HG02678 (cell line): ENCODE data around the gene POP7.
"Not testable (repeated sequence)": the region's sequence is repeated elsewhere in the genome, so short reads cannot be mapped to it uniquely, and the experiment has no call there.

Experiments
- ATAC-seq: cut with Tn5 transposase; IDR thresholded peaks from one replicate; pipeline ENCODE4 v1.9.1; 2021; ENCODE audit warnings: mild to moderate bottlenecking, moderate library complexity; ENCODE audit not compliant: unreplicated experiment

POP7 gene

DNA sequence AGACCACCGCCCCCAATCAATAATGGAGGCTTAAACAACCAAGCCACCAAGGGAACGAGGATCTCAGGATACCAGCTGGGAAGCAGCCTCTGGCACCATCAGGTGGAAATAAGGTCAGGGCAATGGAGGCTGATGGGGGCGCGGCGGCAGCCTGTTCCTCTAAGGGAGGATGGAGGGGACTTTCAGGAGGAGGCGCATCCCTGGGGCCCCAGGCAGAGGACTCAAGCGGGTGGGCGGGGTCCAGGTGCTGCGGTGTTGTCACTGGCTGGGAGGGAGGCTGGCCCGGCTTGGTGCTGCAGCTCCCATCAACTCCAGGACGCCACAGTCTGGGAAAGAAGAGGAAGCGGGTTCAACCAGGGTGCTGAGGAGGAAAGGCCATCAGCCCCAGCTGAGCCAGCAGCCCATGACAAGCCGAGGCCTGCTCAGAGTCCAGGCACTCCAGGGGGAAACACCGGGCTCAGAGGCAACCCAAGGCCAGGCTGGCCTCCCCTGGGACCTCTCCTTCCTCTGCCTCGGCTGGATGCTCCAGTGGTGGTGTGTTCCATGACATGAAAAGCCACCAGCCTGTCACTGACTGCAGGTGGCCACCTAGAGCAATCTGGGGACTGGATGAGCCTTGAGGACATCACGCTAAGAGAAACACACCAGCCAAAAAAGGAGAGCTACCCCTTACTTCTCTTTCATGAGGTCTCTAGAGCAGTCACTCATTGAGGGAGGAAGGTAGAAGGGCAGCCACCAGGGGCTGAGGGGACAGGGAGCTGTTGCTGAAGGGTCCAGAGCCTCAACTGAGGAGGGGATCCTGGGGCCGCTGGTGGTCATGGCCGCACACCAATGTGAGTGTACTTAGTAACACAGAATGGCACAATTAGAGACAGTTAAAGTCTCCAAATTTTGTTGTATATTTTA is 16.4 kb upstream of the POP7 start:
- no peak for ATAC-seq

DNA sequence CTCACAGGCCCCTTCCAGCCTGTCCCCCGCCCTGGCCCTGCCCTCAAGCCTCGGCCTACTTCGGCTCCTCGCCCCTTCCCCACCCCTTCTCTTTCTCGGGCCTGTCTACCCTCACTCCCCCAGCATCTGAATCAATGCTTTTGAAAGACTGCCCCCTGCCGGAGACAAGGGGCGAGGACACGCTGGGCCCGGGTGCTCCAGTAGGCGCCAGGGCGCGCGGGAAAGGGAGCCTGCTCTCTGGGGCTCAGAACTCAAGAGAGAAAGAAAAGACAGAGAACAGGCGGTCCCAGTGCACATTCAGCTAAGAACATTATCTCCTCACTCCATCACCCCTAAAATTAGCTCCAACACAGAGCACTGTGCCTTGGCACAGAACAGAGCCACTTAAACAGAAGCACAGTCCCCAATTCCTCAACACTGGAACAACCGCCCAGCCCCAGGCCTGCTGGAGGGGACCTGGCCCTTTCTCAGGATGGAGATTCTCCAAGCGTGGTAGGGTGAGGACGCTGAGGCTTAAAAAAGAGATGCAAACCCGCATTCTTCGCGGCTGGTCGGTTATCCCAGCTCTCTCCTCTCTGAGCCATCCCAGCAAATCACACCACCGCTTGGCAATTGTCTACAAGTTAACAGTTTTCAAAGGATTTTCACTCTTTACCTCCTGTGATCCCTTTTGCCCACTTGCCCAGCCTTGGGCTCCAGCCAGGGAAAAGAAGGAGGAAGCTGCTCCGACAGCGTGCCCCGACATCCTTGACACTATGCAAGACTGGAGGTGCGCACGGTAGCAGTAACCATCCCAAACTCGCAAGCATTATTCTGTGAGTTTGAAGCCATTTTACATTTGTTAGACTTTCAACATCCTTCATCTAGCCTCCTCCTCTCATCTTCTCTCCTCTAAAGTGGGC is 14.0 kb upstream of the POP7 start:
- ATAC-seq, result no peak

DNA sequence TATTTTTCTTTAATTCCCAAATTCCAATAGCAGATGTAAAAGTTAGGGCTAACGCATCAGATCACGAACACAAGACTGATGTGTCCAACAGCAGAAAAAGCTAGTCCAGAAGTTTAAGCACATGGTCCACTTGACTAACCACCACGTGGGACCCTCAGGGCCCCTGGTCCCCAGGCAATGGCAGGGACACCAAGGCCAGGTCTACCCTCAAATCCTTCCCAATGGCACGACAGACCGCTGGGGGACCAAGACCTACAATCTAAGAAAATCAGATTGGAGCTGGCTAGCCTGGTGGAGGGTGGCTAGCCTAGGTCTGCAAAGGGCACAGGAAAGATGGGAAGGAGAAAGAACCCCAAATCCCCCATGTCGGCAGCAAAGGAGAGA is 13.4 kb upstream of the POP7 start:
- ATAC-seq, result no peak

DNA sequence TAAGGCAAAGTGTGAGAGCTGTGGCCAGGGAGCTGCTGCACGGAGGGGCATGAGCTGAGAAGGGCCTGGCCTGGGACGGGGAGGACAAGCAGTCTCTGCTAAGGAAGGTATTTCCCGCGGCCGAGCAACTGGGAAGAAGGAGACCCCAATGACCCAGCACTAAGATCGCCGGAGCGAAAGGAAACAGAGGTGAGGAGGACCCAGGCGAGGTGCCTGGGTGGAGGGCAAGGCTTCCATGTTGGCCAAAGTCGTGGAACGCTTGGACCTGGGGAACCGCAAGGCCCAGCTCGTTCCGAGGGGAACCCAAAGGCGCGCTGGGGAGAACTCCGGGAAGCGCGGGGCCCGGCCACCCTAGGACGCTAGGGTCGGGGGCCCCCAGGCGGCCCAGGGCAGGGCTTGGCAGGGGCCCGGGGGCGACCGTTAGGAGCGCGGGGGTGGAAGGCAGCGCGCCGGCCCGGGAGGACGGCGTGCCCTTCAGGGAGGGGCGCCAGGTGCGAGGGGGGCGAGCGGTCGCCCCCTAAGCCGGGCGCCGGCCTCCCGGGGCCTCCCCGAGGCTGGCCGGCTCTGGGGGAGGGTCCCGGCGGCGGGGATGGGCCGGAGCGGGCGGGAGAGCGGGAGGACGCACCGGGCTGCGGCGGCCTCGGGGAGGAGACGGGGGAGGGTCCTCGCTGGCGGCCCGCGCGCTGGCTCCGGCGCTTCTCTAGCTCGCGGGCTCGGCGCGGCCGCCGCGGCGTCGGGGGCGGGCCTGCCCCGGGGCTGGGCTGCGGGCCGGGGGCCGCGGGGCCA is 12.4 kb upstream of the POP7 start:
- peak; percentile 7 for ATAC-seq

DNA sequence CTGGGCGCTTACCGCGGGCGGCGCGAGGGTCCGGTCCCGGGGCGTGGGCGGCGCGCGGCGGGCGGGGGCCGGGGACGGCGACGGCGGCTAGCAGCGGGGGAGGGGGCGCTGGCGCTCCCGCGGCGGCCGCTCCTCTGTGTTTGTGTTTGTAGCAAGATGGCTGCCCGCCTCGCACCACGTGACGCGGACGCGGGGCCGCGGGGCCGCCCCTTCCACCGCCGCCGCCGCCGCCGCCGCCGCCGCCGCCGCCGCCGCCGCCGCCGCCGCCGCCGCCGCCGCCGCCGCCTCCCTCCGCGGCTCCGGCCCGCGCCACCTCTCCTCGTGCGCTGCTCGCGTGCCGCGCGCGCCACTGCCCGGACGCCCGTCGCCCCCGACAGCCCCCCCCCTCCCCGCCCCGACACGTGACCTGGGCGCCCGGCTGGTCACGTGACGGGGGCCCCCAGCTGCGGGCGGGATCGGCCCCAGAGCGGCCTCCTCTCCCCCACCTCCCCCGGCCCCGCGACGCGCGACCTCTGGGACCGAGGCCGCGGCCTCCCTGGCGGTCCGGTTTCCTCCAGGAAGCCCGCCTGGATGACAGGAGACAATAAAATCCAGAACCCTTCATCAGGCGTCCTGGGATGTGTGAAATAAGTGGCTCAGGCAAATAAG is 11.7 kb upstream of the POP7 start, which contains the start of gene GIGYF1:
GIGYF1 (minus strand) TSS at position 153 of the 648 bp plus-strand sequence. CDS start 6,012 bp downstream, outside the sequence.
- peak; percentile 54 for ATAC-seq

DNA sequence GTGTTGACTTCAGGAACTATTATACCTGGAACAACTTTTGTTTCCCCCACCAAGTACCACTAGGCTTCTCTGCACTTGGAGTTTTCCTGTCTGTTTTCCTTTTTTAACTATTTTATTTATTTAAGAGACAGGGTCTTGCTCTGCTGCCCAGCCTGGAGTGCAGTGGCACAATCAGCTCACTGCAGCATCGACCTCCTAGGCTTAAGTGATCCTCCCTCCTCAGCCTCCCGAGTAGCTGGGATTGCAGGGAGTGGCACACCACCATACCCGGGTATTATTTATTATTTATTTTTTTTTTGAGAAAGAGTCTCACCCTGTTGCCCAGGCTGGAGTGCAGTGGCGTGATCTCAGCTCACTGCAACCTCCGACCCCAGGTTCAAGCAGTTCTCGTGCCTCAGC is 9.8 kb upstream of the POP7 start:
- ATAC-seq, result no peak

DNA sequence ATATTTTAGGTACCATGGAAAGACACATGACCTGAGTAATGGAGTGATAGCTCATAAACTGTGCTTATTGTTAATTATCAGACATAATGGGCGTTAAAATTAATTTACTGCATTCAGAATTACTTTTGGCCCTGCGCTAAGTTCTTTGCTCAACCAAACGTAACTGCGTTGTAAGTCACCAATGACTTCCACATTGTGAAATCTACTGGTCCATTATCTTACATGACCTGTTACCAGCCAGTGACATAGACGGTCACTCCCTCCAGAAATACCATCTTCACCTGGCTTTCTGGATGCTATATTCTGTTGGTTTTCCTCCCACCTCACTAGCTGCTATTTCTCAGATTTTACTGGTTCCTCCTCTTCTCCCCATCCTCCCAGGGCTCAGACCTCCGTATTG is 6.9 kb upstream of the POP7 start:
- ATAC-seq, result no peak

DNA sequence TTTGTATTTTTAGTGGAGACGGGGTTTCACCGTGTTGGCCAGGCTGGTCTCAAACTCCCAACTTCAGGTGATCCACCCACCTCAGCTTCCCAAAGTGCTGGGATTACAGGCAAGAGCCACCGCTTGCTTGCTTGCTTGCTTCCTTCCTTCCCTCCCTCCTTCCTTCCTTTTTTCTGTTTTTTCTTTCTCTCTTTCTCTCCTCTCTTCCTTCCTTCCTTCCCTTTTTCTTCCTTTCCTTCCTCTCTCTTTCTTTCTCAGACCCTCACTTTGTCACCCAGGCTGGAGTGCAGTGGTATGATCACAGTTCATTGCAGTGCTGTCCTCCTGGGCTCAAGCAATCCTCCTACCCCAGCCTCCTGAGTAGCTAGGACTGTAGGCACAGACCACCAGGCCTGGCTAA is 4.8 kb upstream of the POP7 start:
- ATAC-seq, result not testable (repeated sequence)

DNA sequence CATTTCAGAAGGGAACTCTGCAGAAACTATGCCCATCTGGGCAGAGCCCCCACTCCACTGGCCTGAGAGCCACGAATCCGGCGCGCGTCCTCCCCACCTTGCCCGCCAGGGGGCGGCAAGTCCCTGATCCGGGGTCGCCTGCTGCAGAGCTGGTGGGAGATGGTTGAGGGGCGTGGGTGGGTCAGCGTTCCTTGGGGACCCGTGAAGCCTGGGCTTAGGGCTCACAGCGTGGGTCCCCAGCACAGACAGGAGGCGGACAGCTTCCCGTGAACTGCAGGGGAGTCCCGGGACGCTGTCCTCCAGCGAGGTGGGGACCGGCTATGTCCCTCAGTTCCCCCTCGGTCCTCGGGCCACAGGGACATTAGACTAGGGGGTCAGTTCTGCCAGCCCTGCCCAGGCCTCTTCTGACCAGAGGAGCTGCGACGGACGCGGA is 585 bp upstream of the POP7 start:
- peak; percentile 57 for ATAC-seq

DNA sequence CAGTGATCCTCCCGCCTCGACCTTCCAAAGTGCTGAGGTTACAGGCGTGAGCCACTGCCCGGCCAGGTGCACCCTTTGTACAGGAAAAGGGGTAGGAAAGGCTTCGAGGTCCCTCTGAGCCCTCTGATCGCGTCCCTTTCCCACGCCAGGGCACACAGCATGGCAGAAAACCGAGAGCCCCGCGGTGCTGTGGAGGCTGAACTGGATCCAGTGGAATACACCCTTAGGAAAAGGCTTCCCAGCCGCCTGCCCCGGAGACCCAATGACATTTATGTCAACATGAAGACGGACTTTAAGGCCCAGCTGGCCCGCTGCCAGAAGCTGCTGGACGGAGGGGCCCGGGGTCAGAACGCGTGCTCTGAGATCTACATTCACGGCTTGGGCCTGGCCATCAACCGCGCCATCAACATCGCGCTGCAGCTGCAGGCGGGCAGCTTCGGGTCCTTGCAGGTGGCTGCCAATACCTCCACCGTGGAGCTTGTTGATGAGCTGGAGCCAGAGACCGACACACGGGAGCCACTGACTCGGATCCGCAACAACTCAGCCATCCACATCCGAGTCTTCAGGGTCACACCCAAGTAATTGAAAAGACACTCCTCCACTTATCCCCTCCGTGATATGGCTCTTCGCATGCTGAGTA is 871 bp downstream of the POP7 start:
- ATAC-seq, result no peak

DNA sequence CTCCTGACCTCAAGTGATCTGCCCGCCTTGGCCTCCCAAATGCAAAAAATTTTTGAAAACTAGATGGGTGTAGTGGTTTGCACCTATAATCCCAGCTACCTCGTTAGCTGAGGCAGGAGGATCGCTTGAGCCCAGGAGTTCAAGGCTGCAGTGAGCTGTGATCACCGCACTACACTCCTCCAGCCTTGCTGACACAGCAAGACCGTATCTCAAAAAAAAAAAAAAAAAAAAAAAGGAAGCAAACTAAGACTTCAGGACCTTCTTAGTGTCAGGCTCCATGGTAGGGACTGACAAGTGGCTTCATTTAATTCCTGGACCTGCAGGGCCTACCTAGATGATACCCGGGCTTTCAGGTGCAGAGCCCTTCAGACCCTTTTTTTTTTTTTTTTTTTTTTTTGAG is 2.5 kb downstream of the POP7 start:
- no peak for ATAC-seq

DNA sequence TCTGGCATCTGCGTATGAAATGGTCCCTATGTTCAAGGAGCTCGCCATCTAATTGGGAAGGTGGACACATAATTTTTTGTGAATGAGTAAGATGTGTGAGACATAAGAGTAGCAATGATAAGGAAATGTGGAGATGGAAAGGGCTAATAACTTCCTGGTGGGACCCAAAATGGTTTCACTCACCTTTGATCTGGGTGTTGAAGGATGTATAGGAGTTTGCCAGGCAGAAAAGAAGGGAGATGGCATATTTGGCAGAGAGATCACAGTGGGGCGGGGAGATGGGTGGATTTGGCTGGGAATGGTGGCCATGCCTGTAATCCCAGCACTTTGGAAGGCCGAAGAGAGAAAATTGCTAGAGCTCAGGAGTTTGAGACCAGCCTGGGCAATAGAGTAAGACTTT is 4.5 kb downstream of the POP7 start:
- ATAC-seq, result no peak

DNA sequence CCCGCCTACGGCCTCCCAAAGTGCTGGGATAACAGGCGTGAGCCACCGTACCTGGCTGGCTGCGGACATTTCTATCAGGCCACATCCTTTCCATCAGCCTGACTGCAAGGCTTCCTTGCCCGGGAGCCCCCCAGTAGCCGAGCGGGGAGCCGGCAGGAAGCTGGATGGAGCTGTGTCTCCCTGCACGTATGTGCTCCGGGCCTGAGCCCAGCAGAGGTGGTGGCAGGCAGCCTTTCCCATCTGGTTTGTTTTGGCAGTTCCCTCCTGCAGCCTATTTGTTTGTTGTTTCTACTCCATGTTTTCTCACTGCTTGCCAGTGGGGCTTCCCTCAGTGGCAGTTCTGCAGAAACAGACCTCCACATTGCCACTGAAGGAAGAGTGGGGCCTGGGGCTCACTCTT is 5.4 kb downstream of the POP7 start:
- ATAC-seq, result no peak

DNA sequence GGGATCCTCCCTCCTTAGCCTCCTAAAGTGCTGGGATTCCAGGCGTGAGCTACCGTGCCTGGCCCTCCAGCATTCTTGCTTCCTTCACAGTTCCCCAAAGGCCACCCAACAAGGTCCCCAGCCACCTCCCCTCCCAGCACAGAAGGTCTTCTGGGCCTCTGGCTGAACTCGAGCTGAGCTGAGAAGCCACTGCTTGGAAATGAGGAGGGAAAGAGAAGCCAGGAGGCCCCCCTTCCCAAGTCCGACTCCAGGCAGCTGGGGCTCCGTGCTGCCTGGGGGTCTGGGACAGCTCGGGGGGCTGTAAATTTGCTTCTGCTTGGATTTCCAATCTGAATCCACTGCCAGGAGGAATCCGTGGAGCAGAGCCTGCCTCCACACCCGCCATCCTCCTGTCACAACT is 8.8 kb downstream of the POP7 start:
- ATAC-seq, result no peak

DNA sequence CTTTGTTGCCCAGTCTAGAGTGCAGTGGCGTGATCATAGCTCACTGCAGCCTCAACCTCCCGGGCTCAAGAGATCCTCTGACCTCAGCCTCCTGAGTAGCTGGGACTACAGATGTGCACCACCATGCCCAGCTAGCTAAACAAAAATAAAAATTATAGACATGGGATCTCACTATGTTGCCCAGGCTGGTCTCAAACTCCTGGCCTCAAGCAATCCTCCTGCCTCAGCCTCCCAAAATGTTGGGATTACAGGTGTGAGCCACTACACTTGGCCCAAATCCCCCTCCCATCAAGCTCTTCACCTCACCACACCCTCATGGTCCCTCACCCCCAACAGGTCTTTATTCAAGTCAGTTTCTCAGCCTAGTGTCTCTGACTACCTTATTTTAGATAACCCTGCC is 11.2 kb downstream of the POP7 start:
- not testable (repeated sequence) for ATAC-seq

DNA sequence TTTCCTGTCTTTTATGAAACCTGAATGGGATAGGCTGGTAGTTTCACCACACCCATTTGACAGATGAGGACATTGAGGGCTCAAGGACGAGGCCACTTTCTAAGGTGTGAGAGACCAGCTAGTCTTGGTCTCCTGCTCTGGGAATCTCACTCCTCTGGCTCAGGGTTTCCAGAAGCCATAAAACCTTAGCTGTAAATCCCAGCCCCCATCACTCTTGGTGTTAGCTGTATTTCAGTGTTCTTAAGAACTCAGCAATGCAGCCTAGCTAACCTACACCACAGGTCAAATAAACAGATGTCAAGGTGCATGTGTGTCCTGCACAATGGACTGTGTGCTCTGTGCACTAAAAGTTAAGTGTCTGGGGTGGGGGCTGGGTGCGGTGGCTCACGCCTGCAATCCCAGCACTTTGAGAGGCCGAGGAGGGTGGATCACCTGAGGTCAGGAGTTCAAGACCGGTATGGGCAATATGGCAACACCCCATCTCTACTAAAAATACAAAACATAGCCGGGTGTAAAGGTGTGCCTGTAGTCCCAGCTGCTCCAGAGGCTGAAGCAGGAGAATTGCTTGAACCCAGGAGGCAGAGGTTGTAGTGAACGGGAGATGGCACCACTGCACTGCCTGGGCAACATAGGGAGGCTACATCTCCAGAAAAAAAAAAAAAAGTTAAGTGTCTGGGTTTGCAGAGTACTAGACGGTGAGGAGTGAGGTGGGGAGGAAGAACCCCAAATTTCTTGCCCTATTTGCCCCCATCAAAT is 13.8 kb downstream of the POP7 start:
- ATAC-seq, result no peak

DNA sequence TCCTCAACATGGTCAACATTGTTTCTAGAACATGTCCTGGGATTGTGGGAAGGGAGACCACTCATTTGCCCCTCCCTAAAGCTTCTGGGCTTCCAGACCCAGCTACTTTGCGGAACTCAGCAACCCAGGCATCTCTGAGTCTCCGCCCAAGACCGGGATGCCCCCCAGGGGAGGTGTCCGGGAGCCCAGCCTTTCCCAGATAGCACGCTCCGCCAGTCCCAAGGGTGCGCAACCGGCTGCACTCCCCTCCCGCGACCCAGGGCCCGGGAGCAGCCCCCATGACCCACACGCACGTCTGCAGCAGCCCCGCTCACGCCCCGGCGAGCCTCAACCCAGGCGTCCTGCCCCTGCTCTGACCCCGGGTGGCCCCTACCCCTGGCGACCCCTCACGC is 14.4 kb downstream of the POP7 start, which contains the start of gene EPO:
EPO (plus strand) TSS at position 190 of the 392 bp plus-strand sequence. CDS start 513 bp downstream, outside the sequence.
- ATAC-seq, result no peak

DNA sequence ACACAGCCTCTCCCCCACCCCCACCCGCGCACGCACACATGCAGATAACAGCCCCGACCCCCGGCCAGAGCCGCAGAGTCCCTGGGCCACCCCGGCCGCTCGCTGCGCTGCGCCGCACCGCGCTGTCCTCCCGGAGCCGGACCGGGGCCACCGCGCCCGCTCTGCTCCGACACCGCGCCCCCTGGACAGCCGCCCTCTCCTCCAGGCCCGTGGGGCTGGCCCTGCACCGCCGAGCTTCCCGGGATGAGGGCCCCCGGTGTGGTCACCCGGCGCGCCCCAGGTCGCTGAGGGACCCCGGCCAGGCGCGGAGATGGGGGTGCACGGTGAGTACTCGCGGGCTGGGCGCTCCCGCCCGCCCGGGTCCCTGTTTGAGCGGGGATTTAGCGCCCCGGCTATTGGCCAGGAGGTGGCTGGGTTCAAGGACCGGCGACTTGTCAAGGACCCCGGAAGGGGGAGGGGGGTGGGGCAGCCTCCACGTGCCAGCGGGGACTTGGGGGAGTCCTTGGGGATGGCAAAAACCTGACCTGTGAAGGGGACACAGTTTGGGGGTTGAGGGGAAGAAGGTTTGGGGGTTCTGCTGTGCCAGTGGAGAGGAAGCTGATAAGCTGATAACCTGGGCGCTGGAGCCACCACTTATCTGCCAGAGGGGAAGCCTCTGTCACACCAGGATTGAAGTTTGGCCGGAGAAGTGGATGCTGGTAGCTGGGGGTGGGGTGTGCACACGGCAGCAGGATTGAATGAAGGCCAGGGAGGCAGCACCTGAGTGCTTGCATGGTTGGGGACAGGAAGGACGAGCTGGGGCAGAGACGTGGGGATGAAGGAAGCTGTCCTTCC is 15.0 kb downstream of the POP7 start:
- ATAC-seq, result no peak
